GM19193 (cell line): ENCODE measurements around the gene APOBEC3H.

Experiments used
- POLR2A ChIP-seq: IDR thresholded peaks from 4 replicates; pipeline ENCODE4 v1.6.1; 2011; ENCODE audit not compliant: insufficient read depth, insufficient read length; ENCODE audit errors: extremely low read depth

Gene APOBEC3H

GRCh38 chr22:39098576-39098975 is 1.5 kb downstream of the APOBEC3H start:
- TF ChIP-seq POLR2A: no peak

DNA sequence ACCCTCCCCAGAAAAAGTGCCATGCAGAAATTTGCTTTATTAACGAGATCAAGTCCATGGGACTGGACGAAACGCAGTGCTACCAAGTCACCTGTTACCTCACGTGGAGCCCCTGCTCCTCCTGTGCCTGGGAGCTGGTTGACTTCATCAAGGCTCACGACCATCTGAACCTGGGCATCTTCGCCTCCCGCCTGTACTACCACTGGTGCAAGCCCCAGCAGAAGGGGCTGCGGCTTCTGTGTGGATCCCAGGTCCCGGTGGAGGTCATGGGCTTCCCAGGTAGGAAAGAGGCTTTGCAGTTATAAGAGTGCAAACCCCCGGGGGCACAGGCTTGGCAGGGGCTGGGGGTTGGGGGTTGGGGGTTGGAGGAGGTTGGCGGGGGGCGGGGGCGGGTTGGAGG is 4.2 kb downstream of the APOBEC3H start:
- TF ChIP-seq POLR2A: no peak

GRCh38 chr22:39103431-39103830 is 6.4 kb downstream of the APOBEC3H start:
- TF ChIP-seq POLR2A: no peak

DNA sequence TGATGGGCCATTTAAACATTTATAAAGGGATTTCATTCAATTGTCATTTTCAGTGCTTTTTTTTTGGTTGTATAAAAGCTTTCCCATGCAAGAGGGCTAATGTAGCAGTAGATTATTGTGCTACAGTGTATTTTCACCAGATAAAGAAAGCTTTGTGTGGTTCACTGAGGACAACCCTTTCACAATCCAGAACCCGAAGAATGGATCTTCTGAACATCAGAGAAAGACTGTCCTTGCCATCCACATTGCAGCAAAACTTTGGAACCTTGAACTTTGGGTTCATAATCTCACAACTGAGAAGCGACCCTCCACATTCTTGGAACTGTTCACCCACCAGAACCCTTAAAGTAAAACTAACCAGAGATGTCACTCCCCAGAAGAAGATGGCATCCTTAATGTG is 9.3 kb downstream of the APOBEC3H start:
- no peak for TF ChIP-seq POLR2A

DNA sequence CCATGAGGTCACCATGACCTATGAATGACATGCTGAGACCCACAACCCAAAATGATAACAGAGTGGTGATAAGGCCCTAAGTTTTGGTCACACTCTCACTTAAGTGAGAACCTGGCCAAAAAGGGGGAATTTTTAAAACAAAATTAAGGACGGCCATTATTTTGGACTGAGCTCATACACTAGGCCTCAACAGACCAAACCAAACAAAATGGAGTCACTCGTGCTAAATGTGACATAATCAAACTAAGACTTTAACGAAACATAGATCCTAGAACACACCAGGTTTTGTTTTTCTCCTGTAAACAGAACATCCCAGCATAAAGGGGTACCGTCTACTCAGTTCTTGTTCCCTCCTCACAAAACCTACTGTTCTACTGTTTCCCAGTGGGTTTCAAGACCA is 11.4 kb downstream of the APOBEC3H start:
- no peak for TF ChIP-seq POLR2A

GRCh38 chr22:39109361-39109760 is 12.3 kb downstream of the APOBEC3H start:
- no peak for TF ChIP-seq POLR2A

GRCh38 chr22:39110631-39111561 is 13.9 kb downstream of the APOBEC3H start:
- TF ChIP-seq POLR2A: no peak

GRCh38 chr22:39114112-39114511 is 17.1 kb downstream of the APOBEC3H start:
- TF ChIP-seq POLR2A: no peak

- TF ChIP-seq POLR2A: no peak
Measured at GRCh38 chr22:39115570-39115969, 18.5 kb downstream of the APOBEC3H start.

DNA sequence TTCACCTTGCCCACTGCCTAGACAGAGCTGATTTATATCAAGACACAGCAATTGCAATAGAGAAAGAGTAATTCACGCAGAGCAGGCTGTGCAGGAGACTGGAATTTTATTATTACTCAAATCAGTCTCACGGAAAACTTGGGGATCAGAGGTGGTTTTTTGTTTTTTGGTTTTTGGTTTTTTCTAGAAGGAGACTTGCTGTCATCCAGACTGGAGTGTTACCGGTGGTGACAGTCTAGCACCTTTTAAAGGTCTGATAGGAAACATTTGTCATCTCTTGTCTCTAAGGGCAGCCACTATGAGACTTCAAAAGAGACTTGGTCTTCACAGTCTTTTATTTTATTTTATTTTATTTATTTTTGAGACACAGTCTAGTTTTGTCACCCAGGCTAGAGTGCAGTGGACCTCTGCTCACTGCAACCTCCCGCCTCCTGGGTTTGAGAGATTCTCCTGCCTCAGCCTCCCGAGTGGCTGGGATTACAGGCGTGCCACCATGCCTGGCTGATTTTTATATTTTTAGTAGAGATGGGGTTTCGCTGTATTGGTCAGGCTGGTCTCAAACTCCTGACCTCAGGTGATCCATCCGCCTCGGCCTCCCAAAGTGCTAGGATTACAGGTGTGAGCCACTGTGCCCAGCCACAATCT is 19.1 kb downstream of the APOBEC3H start:
- no peak for TF ChIP-seq POLR2A

GRCh38 chr22:39117585-39118191 is 20.6 kb downstream of the APOBEC3H start:
- TF ChIP-seq POLR2A: no peak

GRCh38 chr22:39120983-39121382 is 23.9 kb downstream of the APOBEC3H start:
- TF ChIP-seq POLR2A: no peak

- TF ChIP-seq POLR2A: no peak
Measured at GRCh38 chr22:39122772-39123470, 25.9 kb downstream of the APOBEC3H start.

DNA sequence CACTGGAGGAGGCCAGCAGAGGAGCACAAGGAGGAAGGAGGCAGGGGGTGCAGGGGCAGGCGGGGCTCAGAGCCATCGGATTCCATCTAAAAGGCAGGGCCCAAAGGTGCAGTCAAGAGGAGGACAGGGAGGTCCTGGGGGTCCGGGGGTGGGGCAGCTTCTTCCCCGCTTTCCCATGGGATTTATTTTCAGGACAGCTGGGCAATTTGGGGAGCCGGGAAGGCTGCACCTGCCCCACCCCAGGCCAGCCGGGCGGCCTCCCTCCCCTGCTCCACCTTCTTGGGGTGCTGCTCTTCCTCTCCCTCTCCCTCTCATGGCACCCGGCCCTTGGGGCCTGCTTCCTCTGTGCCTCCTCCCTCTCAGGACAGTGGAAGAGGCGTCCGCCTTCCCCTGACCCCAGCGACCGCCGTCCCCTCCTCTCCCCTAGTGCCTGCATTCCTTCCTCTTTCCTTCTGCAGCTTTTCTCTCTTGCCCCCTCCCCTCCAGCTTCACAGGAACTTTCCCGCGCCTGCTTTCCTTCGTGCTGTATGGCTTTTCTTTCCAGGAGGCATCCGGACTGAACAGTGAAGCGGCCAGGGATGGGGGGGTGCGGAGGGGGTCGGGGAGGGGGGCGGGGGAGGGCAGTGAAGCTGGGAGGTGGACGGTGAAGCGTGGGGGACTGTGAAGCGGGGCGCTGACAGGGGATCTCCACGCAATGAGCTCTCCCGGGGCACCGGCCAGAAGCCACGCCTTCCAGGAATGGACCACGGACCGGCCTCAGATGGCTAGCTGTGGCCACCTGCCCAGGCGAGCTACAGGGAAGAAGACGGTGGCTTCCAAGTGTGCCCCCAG is 26.9 kb downstream of the APOBEC3H start:
- TF ChIP-seq POLR2A: no peak

- TF ChIP-seq POLR2A: no peak
Measured at GRCh38 chr22:39125622-39126021, 28.6 kb downstream of the APOBEC3H start.

- TF ChIP-seq POLR2A: no peak
Measured at GRCh38 chr22:39128508-39128907, 31.5 kb downstream of the APOBEC3H start.
